Heart left ventricle (tissue), 13 donors: ENCODE measurements around the gene TTLL10.

Experiments used
- CTCF ChIP-seq, 12 donors: fragments of 200-600 bp; sonication (generic) in 4 of 12; IDR thresholded peaks; one replicate each; pipeline versions ENCODE4 v1.5.0 to v1.8.0; 2018 to 2022; ENCODE audit warnings: antibody characterized with exemption in 12 of 12, mild to moderate bottlenecking in 5 of 12
- POLR2A ChIP-seq, 2 donors: fragments of 450-650 bp; IDR thresholded peaks; one replicate each; pipeline ENCODE4 v1.6.1; 2017; ENCODE audit warnings: antibody characterized with exemption in 2 of 2, mild to moderate bottlenecking in 2 of 2, moderate library complexity in 2 of 2
- donor health status: ischemic (EF 13 %, LVEDD 7.1; RV severe dilation, severe dysfunction).
- donor health status: DM: no; HTN: yes; CAD: no.
- donor health status: DM: no; HTN: no; CAD: no.
- donor health status: ischemic (EF 25% LVEDD 6.9; RV normal size, moderate dysfunction).
- donor health status: ischemic (EF 25% LVEDD 5.7; RV mildly dilated, moderate dysfunction).
- donor health status: ischemic (EF 35%, LVEDD 5.7; RV mildly dilated, moderate dysfunction).
- donor health status: nonischemic (EF 11% LVEDD 7.7; RV severe dilation, severe dysfunction).
- donor health status: DM: yes; HTN: yes; CAD: no.
- donor health status: PGD.
- donor health status: ischemic (EF 29% LVEDD 5.4; RV normal size, mild dysfunction).
- donor health status: nonischemic (EF 23%, LVEDD 6.1; RV moderate dilation, normal function).

- TF ChIP-seq CTCF (IDR thresholded peaks at IDR 0.05) (no peak), POLR2A (IDR thresholded peaks at IDR 0.05) (no peak)
These were observed 25.7 kb downstream of the TTLL10 start for GRCh38 chr1:1199141-1199960.
